IMR-90 (cell line): ENCODE results near the gene SLC35D3. TPM values are rescaled to one million over a fixed set of nuclear protein-coding genes. Genes with fewer than 3 reads are reported as not detected.

Experiments used
- ATAC-seq: fragments of 200-7000 bp; cut with Tn5 transposase; 2 replicates; pipeline ENCODE4 v1.9.1; 2020; ENCODE audit warnings: low read depth, mild to moderate bottlenecking, moderate library complexity
- BruUV-seq: library from RNA; stranded (reverse); fragments of 400-500 nt; replicated peaks from 2 replicates; lab custom pipeline; 2021; lab: Mats Ljungman, UMichigan
- CTCF ChIA-PET: fragments of 300-600 bp; formaldehyde crosslinking; extraction: SDS; loops from one replicate; lab custom pipeline; 2021; ENCODE audit warnings: antibody characterized with exemption; lab: Yijun Ruan, JAX
- POLR2A ChIA-PET: fragments of 300-600 bp; sonication (Branson Sonifier 250); formaldehyde crosslinking; loops from one replicate; lab custom pipeline; 2022; ENCODE audit warnings: antibody characterized with exemption; ENCODE audit not compliant: unreplicated experiment; lab: Charles Lee
- DNase-seq: peaks from one replicate; pipeline ENCODE4 v3.0.0; 2013
- H2AFZ ChIP-seq: replicated peaks from 2 replicates; pipeline ENCODE3; 2013; ENCODE audit warnings: low read length, mild to moderate bottlenecking; ENCODE audit not compliant: poor library complexity
- H2AK5ac ChIP-seq: 2 replicates; pipeline ENCODE4 v1.6.1; 2013; ENCODE audit warnings: low read depth, low read length, inconsistent platforms
- H2AK9ac ChIP-seq: replicated peaks from 2 replicates; pipeline ENCODE3; 2013; ENCODE audit warnings: mild to moderate bottlenecking, low read depth, low read length, moderate library complexity; ENCODE audit not compliant: poor library complexity
- H2BK120ac ChIP-seq: 2 replicates; pipeline ENCODE4 v1.6.1; 2013; ENCODE audit warnings: low read depth, low read length, inconsistent platforms
- H2BK15ac ChIP-seq: 3 replicates; pipeline ENCODE4 v1.6.1; 2013; ENCODE audit warnings: low read depth, low read length, inconsistent platforms
- H2BK20ac ChIP-seq: 2 replicates; pipeline ENCODE4 v1.6.1; 2013; ENCODE audit warnings: low read depth, mild to moderate bottlenecking, inconsistent platforms, low read length, moderate library complexity
- H2BK5ac ChIP-seq: 2 replicates; pipeline ENCODE4 v1.6.1; 2013; ENCODE audit warnings: mild to moderate bottlenecking, low read depth, low read length, inconsistent platforms; ENCODE audit not compliant: poor library complexity, severe bottlenecking
- H3K14ac ChIP-seq: replicated peaks from 2 replicates; pipeline ENCODE4 v1.6.1; 2013; ENCODE audit warnings: low read depth, low read length, inconsistent platforms
- H3K18ac ChIP-seq: 2 replicates; pipeline ENCODE4 v1.6.1; 2013; ENCODE audit warnings: low read depth, low read length, control low read depth
- H3K23ac ChIP-seq: 2 replicates; pipeline ENCODE4 v1.6.1; 2013; ENCODE audit warnings: low read depth, low read length, inconsistent platforms
- H3K27ac ChIP-seq: 2 replicates; pipeline ENCODE4 v1.5.1; 2013; ENCODE audit warnings: mild to moderate bottlenecking, control low read depth, low read length; ENCODE audit not compliant: insufficient read depth
- H3K27me3 ChIP-seq: 2 replicates; pipeline ENCODE4 v1.6.1; 2013; ENCODE audit warnings: low read length; ENCODE audit not compliant: control insufficient read depth, insufficient read depth
- H3K36me3 ChIP-seq: 2 replicates; pipeline ENCODE4 v1.6.1; 2013; ENCODE audit warnings: low read length, mixed read lengths; ENCODE audit not compliant: control insufficient read depth, insufficient read depth
- H3K4ac ChIP-seq: 2 replicates; pipeline ENCODE4 v1.6.1; 2013; ENCODE audit warnings: low read depth, low read length, inconsistent platforms
- H3K4me1 ChIP-seq: 2 replicates; pipeline ENCODE4 v1.6.1; 2013; ENCODE audit warnings: low read length, mixed read lengths; ENCODE audit not compliant: control insufficient read depth, insufficient read depth
- H3K4me2 ChIP-seq: 2 replicates; pipeline ENCODE4 v1.6.1; 2013; ENCODE audit warnings: low read depth, mild to moderate bottlenecking, control low read depth, low read length, moderate library complexity
- H3K4me3 ChIP-seq: 2 replicates; pipeline ENCODE4 v1.5.1; 2013; ENCODE audit warnings: low read depth, mild to moderate bottlenecking, control low read depth, low read length, moderate library complexity; ENCODE audit not compliant: insufficient read depth
- H3K56ac ChIP-seq: 2 replicates; pipeline ENCODE4 v1.6.1; 2013; ENCODE audit warnings: low read length, inconsistent platforms; ENCODE audit not compliant: insufficient read depth; ENCODE audit errors: extremely low read depth
- H3K79me1 ChIP-seq, 2 experiments: 2 replicates each; pipeline ENCODE4 v1.6.1; 2013; ENCODE audit warnings: low read length in 2 of 2, inconsistent platforms in 1 of 2, low read depth in 1 of 2
- H3K9ac ChIP-seq: 2 replicates; pipeline ENCODE4 v1.6.1; 2013; ENCODE audit warnings: low read depth, low read length, control low read depth
- H3K9me1 ChIP-seq: 2 replicates; pipeline ENCODE4 v1.6.1; 2013; ENCODE audit warnings: low read length, inconsistent platforms; ENCODE audit not compliant: insufficient read depth
- H3K9me3 ChIP-seq: 2 replicates; pipeline ENCODE4 v1.6.1; 2013; ENCODE audit warnings: low read length; ENCODE audit not compliant: control insufficient read depth, insufficient read depth
- H4K20me1 ChIP-seq: 2 replicates; pipeline ENCODE4 v1.6.1; 2013; ENCODE audit warnings: low read length, inconsistent platforms; ENCODE audit not compliant: insufficient read depth
- H4K5ac ChIP-seq: 2 replicates; pipeline ENCODE4 v1.6.1; 2013; ENCODE audit warnings: mild to moderate bottlenecking, low read depth, low read length, control low read depth
- H4K8ac ChIP-seq, 2 experiments: 2 replicates each; pipeline ENCODE4 v1.6.1; 2013; ENCODE audit warnings: low read depth in 2 of 2, low read length in 2 of 2, control low read depth in 1 of 2, inconsistent platforms in 1 of 2
- H4K91ac ChIP-seq: 2 replicates; pipeline ENCODE4 v1.6.1; 2013; ENCODE audit warnings: low read depth, low read length, inconsistent platforms; ENCODE audit not compliant: insufficient read depth
- BHLHE40 ChIP-seq: fragments of 150-350 bp; IDR thresholded peaks from 2 replicates; pipeline ENCODE4 v1.6.1; 2016; ENCODE audit warnings: mild to moderate bottlenecking, low read depth, low read length
- CEBPB ChIP-seq: IDR thresholded peaks from 2 replicates; pipeline ENCODE4 v1.6.1; 2012; ENCODE audit warnings: low read depth, low read length, improper control_type of control experiment
- CHD1 ChIP-seq: IDR thresholded peaks from 2 replicates; pipeline ENCODE4 v1.6.1; 2012; ENCODE audit warnings: low read depth, low read length, improper control_type of control experiment
- CTCF ChIP-seq: conservative IDR thresholded peaks from 2 replicates; pipeline ENCODE4 v1.5.1; 2012; ENCODE audit warnings: mild to moderate bottlenecking, low read depth, low read length, improper control_type of control experiment
- FOS ChIP-seq: fragments of 150-350 bp; IDR thresholded peaks from 2 replicates; pipeline ENCODE4 v1.6.1; 2016; ENCODE audit warnings: low read depth, low read length
- MAFK ChIP-seq: IDR thresholded peaks from 2 replicates; pipeline ENCODE4 v1.6.1; 2012; ENCODE audit warnings: low read depth, low read length, improper control_type of control experiment
- MAZ ChIP-seq: IDR thresholded peaks from 2 replicates; pipeline ENCODE4 v1.6.1; 2012; ENCODE audit warnings: low read depth, mild to moderate bottlenecking, low read length, improper control_type of control experiment, moderate library complexity, borderline replicate concordance
- MXI1 ChIP-seq: IDR thresholded peaks from 2 replicates; pipeline ENCODE4 v1.6.1; 2012; ENCODE audit warnings: low read depth, mild to moderate bottlenecking, low read length, moderate library complexity, borderline replicate concordance
- NFE2L2 ChIP-seq: fragments of 150-350 bp; IDR thresholded peaks from 2 replicates; pipeline ENCODE4 v1.6.1; 2016; ENCODE audit warnings: low read depth, mild to moderate bottlenecking, low read length
- POLR2A ChIP-seq: IDR thresholded peaks from 2 replicates; pipeline ENCODE4 v1.6.1; 2012; ENCODE audit warnings: mild to moderate bottlenecking, low read depth, low read length
- RAD21 ChIP-seq: IDR thresholded peaks from 2 replicates; pipeline ENCODE4 v1.6.1; 2012; ENCODE audit warnings: low read length, improper control_type of control experiment
- RCOR1 ChIP-seq: IDR thresholded peaks from 2 replicates; pipeline ENCODE4 v1.6.1; 2012; ENCODE audit warnings: mild to moderate bottlenecking, low read length, improper control_type of control experiment; ENCODE audit not compliant: insufficient replicate concordance
- RFX5 ChIP-seq: IDR thresholded peaks from 2 replicates; pipeline ENCODE4 v1.8.0; 2012; ENCODE audit warnings: low read depth, mild to moderate bottlenecking, low read length, moderate library complexity
- SMC3 ChIP-seq: fragments of 150-350 bp; IDR thresholded peaks from 2 replicates; pipeline ENCODE4 v1.6.1; 2016; ENCODE audit warnings: low read depth, mild to moderate bottlenecking, antibody characterized with exemption, low read length, moderate library complexity
- USF2 ChIP-seq: fragments of 150-350 bp; IDR thresholded peaks from 2 replicates; pipeline ENCODE4 v1.6.1; 2017; ENCODE audit warnings: mild to moderate bottlenecking, antibody characterized with exemption, low read length, low read depth
- WGBS, 2 experiments: methylation state at CpG; one replicate each; pipeline versions ENCODE4 v1.1.5 to v1.1.7; 2013; ENCODE audit warnings: missing lambda C conversion rate in 2 of 2; ENCODE audit not compliant: insufficient read length in 1 of 2; ENCODE audit errors: extremely low coverage in 2 of 2; 5-methylcytosine and 5-hydroxymethylcytosine counted together
- dilution Hi-C: fragments of 300-500 bp; cut with HindIII; formaldehyde crosslinking; loops from one replicate; pipeline ENCODE4 v1.14.3; 2018; ENCODE audit warnings: low sequenced_read_pairs; ENCODE audit not compliant: unreplicated experiment
- in situ Hi-C: fragments of 300-500 bp; cut with MboI; formaldehyde crosslinking; loops from 3 replicates; pipeline ENCODE4 v1.14.3; 2019; ENCODE audit warnings: low sequenced_read_pairs, inconsistent platforms, mixed read lengths
- intact Hi-C: fragments of 100-400 bp; cut with micrococcal nuclease; formaldehyde crosslinking; loops from 2 replicates; pipeline ENCODE4 v1.10.0; 2022
- polyA plus RNA-seq, 3 experiments: library from polyadenylated mRNA; depleted of rRNA; stranded (reverse); fragments of >200 nt; gene quantifications; 2 replicates each; pipeline ENCODE4 v1.2.3, GENCODE V29; 2012; ENCODE audit warnings: low replicate concordance in 1 of 3
- total RNA-seq: library from RNA; depleted of rRNA; stranded (reverse); fragments of >200 nt; gene quantifications from 2 replicates; pipeline ENCODE4 v1.2.3, GENCODE V29; 2012
- TF ChIP-seq, protein P1 (sequence below): fragments of 150-350 bp; IDR thresholded peaks from 2 replicates; pipeline ENCODE4 v1.6.1; 2016; ENCODE audit warnings: low read depth, mild to moderate bottlenecking, low read length, moderate library complexity, borderline replicate concordance

The SLC35D3 gene
- total and polyA plus RNA-seq, 2 of the 4 experiments (the other 2 are of a cell fraction): not detected

DNA sequence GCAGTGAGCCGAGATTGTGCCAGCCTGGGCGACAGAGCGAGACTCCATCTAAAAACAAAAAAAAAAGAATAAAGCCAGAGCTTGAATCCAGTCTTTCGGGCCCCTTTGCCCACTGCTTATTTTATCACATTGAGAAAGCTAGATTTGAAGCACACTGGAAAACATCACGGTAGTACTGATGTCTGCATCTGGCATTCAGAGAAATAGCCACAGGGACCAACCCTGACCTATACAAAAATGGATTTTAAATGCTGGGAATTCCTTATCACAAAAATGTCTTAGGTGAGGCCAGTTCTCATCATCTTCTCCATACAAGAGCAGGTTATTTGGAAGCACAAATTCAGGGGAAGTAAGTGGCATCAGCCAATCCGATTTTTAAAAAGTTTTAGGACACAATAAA, 49.5 kb downstream of the SLC35D3 start:
- Histone ChIP-seq H4K20me1 (no peaks in the 10 kb centered on the region), H3K23ac (no peak overlapping the region), H4K5ac (no peak overlapping the region), H3K56ac (no peak overlapping the region), H3K9me1 (no peaks in the 10 kb centered on the region), H3K27ac (no peak overlapping the region), H3K4ac (no peak overlapping the region), H2AK9ac (no peak overlapping the region), H2AFZ (no peak overlapping the region), H3K14ac (no peak overlapping the region), H2BK15ac (no peak overlapping the region), H3K9ac (no peak overlapping the region), H3K4me3 (no peak overlapping the region), H3K9me3 (no peaks in the 10 kb centered on the region), H3K36me3 (no peaks in the 10 kb centered on the region), H2AK5ac (no peak overlapping the region), H3K27me3 (peaks cover 6% of the 10 kb centered on the region), H2BK20ac (no peak overlapping the region), H2BK120ac (no peak overlapping the region), H2BK5ac (no peak overlapping the region), H4K91ac (no peak overlapping the region), H3K18ac (no peak overlapping the region), H3K4me2 (no peak overlapping the region), H3K79me1 (no peaks in the 10 kb centered on the region), H3K4me1 (no peaks in the 10 kb centered on the region), H4K8ac (no peak overlapping the region)
- BruUV-seq: no TSS peak
- in situ Hi-C loops: no loop called here
- ATAC-seq: no peak
- POLR2A ChIA-PET: no interaction called here
- CTCF ChIA-PET: no interaction called here
- dilution Hi-C loops: no loop called here
- intact Hi-C loops: no loop called here
- no peak for TF ChIP-seq FOS
- TF ChIP-seq, protein P1, sequence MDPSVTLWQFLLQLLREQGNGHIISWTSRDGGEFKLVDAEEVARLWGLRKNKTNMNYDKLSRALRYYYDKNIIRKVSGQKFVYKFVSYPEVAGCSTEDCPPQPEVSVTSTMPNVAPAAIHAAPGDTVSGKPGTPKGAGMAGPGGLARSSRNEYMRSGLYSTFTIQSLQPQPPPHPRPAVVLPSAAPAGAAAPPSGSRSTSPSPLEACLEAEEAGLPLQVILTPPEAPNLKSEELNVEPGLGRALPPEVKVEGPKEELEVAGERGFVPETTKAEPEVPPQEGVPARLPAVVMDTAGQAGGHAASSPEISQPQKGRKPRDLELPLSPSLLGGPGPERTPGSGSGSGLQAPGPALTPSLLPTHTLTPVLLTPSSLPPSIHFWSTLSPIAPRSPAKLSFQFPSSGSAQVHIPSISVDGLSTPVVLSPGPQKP: no peak
- no peak for TF ChIP-seq CTCF
- TF ChIP-seq USF2: no peak
- TF ChIP-seq RAD21: no peak
- no peak for TF ChIP-seq MAZ
- no peak for TF ChIP-seq CEBPB
- no peak for TF ChIP-seq MAFK
- no peak for TF ChIP-seq BHLHE40
- TF ChIP-seq CHD1: no peak
- no peak for TF ChIP-seq SMC3
- no peak for TF ChIP-seq MXI1
- TF ChIP-seq RCOR1: no peak
- TF ChIP-seq RFX5: no peak
- TF ChIP-seq POLR2A: no peak
- no peak for TF ChIP-seq NFE2L2
- DNase-seq: no peak
- no CpG with 5 or more reads among the region's 6 CpGs for WGBS, 2 experiments
